Esophagus muscularis mucosa (tissue), 4 donors: ENCODE results near the gene GFER. TPM values are rescaled to one million over a fixed set of nuclear protein-coding genes. Genes with fewer than 3 reads are reported as not detected.

ENCODE experiments used
- DNase-seq: peaks from one replicate; pipeline ENCODE4 v3.0.0-alpha.2; 2017; ENCODE audit errors: extremely low spot score
- H3K27ac ChIP-seq, 4 donors: fragments of 200-600 bp; sonication (generic); replicated peaks in 1 of 4; 1 replicate in 3 of 4; 2 replicates in 1 of 4; pipeline ENCODE4 v1.5.1; 2016 to 2019; ENCODE audit warnings: mild to moderate bottlenecking in 1 of 4
- H3K27me3 ChIP-seq, 4 donors: fragments of 200-600 bp; sonication (generic); one replicate each; pipeline versions ENCODE4 v1.5.1 to v1.6.0; 2016 to 2019
- H3K36me3 ChIP-seq, 4 donors: fragments of 200-600 bp; sonication (generic); one replicate each; pipeline ENCODE4 v1.5.1; 2016 to 2019
- H3K4me1 ChIP-seq, 4 donors: fragments of 200-600 bp; sonication (generic); one replicate each; pipeline ENCODE4 v1.5.1; 2016 to 2019
- H3K4me3 ChIP-seq, 4 donors: fragments of 200-600 bp; sonication (generic); 1 replicate in 2 of 4; 2 replicates in 2 of 4; pipeline ENCODE4 v1.5.1; 2016 to 2019; ENCODE audit warnings: mild to moderate bottlenecking in 4 of 4, moderate library complexity in 1 of 4
- H3K9me3 ChIP-seq, 4 donors: fragments of 200-600 bp; sonication (generic); 1 replicate in 3 of 4; 2 replicates in 1 of 4; pipeline ENCODE4 v1.5.1; 2016 to 2019
- EP300 ChIP-seq: sonication (generic); formaldehyde crosslinking; IDR thresholded peaks from one replicate; pipeline ENCODE4 v1.6.1; 2017; ENCODE audit warnings: antibody characterized with exemption
- POLR2A ChIP-seq: fragments of 450-650 bp; IDR thresholded peaks from one replicate; pipeline ENCODE4 v1.6.1; 2017; ENCODE audit warnings: antibody characterized with exemption, moderate library complexity, mild to moderate bottlenecking, low read depth
- POLR2AphosphoS5 ChIP-seq, 2 donors: sonication (generic); formaldehyde crosslinking; IDR thresholded peaks; one replicate each; pipeline ENCODE4 v1.6.1; 2017; ENCODE audit warnings: antibody characterized with exemption in 2 of 2
- WGBS: methylation state at CpG from one replicate; pipeline ENCODE4 v1.1.5; 2018; 5-methylcytosine and 5-hydroxymethylcytosine counted together
- intact Hi-C: fragments of 100-400 bp; cut with DNase I; formaldehyde crosslinking; loops from one replicate; pipeline ENCODE4 v1.15.1; 2023
- total RNA-seq, 4 donors: library from RNA; depleted of rRNA; stranded (reverse); fragments of >200 nt; gene quantifications; one replicate each; pipeline versions ENCODE4 v1.1.0 to v1.2.1, GENCODE V29; 2016
- TF ChIP-seq, protein P1 (sequence below), 3 experiments: fragments of 200-600 bp in 2 of 3; fragments of 450-650 bp in 1 of 3; sonication (generic) in 2 of 3; IDR thresholded peaks; one replicate each; pipeline ENCODE4 v1.5.1; 2017 to 2019; ENCODE audit warnings: antibody characterized with exemption in 3 of 3, mild to moderate bottlenecking in 2 of 3, moderate library complexity in 1 of 3

Gene GFER
- total RNA-seq, 4 donors from 2014 or later = 14.1 to 38.5 (median 23.7) TPM

DNA sequence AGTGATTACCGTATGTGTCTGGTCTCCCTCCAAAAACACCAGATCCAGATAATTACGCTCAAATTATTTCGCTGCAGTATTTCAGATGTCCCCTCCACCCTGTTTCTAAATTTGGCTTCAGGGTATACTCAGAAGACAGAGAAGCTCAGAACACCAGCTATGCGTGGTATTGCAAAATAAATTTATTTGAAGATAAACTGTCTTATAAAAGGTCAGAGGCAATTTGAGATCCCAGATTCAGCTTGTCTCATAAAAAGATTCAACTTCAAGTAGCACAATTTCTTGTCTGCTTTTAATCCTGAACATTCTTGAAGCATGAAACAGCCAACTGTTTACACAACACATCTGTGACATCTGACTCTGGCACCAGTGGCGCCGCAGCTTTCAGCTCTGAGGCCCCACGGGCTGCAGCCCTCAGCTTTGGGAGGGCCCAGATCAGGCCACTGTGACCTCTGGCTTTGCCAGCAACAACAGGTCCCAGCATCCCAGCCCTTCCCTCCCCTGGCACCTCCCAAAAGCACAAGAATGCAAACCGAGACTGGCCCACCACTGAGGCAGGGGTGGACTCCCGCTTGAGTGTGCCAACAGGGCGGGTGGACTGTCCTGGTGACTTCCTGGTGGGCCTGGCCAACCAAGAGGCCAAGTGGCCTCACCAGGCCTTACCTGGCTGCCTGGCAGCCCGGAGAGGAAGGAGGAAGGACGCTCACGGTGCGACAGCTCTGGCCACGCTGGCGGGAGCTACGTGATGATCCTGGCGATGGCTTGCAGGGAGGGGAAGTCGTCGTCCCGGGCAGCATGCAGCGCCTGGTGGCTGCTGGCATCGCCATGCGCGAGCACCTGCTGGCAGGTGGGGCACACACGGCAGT is 13.7 kb downstream of the GFER start:
- H3K27me3 ChIP-seq = peaks cover 0 to 4% (median 0%) of the 10 kb centered on the region in 4 donors
- H3K36me3 ChIP-seq = peaks cover 50 to 67% (median 59%) of the 10 kb centered on the region in 4 donors
- no peak for DNase-seq
- TF ChIP-seq POLR2A = no peak
- TF ChIP-seq POLR2AphosphoS5 (IDR thresholded peaks at IDR 0.05) = no peak
- TF ChIP-seq, protein P1, sequence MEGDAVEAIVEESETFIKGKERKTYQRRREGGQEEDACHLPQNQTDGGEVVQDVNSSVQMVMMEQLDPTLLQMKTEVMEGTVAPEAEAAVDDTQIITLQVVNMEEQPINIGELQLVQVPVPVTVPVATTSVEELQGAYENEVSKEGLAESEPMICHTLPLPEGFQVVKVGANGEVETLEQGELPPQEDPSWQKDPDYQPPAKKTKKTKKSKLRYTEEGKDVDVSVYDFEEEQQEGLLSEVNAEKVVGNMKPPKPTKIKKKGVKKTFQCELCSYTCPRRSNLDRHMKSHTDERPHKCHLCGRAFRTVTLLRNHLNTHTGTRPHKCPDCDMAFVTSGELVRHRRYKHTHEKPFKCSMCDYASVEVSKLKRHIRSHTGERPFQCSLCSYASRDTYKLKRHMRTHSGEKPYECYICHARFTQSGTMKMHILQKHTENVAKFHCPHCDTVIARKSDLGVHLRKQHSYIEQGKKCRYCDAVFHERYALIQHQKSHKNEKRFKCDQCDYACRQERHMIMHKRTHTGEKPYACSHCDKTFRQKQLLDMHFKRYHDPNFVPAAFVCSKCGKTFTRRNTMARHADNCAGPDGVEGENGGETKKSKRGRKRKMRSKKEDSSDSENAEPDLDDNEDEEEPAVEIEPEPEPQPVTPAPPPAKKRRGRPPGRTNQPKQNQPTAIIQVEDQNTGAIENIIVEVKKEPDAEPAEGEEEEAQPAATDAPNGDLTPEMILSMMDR (IDR thresholded peaks at IDR 0.05) = no peak
- no peak for TF ChIP-seq EP300
- H3K4me3 ChIP-seq = no peak overlapping the region
- H3K4me1 ChIP-seq = peaks cover 0 to 22% (median 7%) of the 10 kb centered on the region in 4 donors
- H3K27ac ChIP-seq = peak overlapping the region in 2 of 4 donors; percentile 52 to 63
- WGBS = 82% methylated on average over 19 of the region's 26 CpGs
- no peaks in the 10 kb centered on the region for H3K9me3 ChIP-seq
- intact Hi-C loops = no loop called here

DNA sequence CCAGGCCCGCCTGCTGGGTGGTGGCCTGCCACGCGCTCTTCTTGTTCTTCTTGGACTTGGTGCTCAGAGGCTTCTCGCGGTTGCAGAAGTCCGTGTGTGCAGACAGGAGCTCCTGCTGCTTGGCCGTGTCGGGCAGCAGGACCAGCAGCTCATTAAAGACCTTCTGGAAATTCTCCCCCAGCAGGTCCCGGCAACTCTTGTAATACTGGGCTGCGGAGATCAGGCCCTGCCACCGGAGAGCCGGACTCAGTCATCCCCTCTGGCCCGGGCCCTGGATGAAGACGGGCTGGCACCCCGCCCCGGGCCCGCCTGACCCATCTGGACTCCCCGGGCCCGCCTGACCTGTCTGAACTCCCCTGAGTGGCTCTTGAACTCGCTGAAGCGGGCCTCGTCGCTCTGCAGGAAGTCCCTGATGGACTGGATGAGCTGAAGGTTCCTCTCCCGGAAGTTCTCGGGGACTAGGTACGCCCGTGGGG is 14.4 kb downstream of the GFER start:
- intact Hi-C loops = no loop called here
- Histone ChIP-seq H3K4me1 (peaks cover under 1 to 22% (median 6%) of the 10 kb centered on the region in 4 donors), H3K4me3 (no peak overlapping the region), H3K9me3 (no peaks in the 10 kb centered on the region), H3K36me3 (peaks cover 57 to 74% (median 65%) of the 10 kb centered on the region in 4 donors), H3K27me3 (no peaks in the 10 kb centered on the region), H3K27ac (peak overlapping the region in 2 of 4 donors; percentile 48 to 63)
- no peak for DNase-seq
- TF ChIP-seq POLR2A (no peak), POLR2AphosphoS5 (IDR thresholded peaks at IDR 0.05) (no peak), EP300 (no peak)
- TF ChIP-seq, protein P1 (IDR thresholded peaks at IDR 0.05) = no peak
- WGBS = 83% methylated on average over 17 of the region's 27 CpGs

DNA sequence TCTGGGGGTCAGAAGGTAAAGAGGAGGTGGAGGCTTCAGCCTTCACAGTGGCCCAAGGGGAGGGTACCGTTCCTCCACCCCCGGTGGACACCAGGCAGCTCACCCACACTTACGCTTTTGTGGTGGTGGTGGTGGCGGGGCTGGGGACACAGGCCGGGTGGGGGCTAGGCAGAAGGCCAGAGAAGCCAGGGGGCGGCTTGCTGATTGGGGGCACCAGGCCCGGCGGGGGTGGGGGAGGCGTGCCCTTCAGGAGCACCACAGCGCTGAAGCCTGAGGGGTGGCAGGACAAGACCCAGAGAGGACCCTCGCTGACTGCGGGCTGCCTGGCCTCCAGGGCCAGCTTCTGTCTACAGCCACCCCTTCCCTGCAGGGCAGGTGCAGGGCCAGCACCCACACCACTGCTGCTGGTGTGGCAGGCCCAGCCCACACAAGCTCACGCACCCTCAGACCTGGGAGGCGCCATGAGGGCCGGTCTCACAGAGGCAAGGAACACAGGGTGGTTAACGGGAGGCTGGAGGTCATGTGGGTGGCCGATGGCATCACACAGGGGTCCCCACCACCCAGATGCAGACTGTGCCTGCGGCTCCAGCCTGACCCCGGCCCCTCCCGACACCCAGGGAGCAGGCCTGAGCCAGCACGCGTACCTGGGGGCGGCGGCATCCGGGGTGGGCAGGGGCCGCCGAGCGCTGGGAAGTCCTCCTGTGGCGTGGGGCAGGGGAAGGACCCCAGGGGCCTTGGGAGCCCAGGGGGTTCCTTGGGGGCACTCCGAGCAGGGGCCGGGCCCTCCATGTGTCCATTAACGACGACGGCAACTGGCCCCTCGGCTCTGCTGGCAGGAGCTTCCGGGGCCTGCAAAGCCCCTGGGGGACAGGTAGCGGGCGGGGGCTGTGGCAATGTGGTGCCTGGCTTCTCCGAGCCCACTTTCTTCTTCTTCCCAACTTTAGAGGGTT is 15.1 kb downstream of the GFER start:
- H3K4me3 ChIP-seq = no peak overlapping the region
- TF ChIP-seq, protein P1 (IDR thresholded peaks at IDR 0.05) = no peak
- TF ChIP-seq POLR2AphosphoS5 (IDR thresholded peaks at IDR 0.05) (no peak), EP300 (no peak), POLR2A (no peak)
- 82% methylated on average over 18 of the region's 39 CpGs for WGBS
- intact Hi-C loops = no loop called here
- DNase-seq = no peak
- H3K4me1 ChIP-seq = peaks cover 8 to 29% (median 13%) of the 10 kb centered on the region in 4 donors
- no peak overlapping the region for H3K27ac ChIP-seq
- no peaks in the 10 kb centered on the region for H3K9me3 ChIP-seq
- H3K36me3 ChIP-seq = peaks cover 58 to 77% (median 67%) of the 10 kb centered on the region in 4 donors
- no peaks in the 10 kb centered on the region for H3K27me3 ChIP-seq

DNA sequence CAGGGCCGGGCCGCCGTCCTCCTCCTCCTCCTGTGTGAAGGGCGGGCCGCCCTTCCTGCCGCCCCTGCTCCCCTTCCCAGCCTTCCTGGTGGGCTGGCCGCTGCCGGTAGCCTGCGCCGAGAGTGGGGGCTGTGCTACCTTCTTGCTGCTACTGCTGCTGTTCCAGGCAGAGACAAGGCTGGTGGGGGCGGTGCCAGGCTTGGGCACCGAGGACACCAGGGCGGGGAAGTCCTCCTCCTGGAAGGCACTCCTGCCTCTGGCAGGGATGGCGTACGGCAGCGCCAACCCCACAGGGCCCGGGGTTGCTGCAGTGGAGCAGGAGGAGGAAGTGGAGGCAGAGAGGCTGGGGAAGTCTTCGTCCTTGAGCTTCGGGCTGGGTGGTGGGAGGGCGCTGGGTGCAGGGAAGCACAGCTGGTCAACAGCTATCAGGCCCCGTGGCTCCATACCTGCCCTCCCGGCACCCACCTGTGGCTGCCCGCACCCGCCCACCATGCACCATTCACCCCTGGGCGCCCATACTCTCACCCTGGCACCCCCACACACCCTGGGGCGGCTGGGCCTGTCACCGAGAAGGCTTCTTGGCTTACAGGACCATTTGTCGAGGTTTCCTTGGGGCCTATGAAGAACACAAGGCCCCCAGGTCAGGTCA is 16.0 kb downstream of the GFER start:
- intact Hi-C loops = no loop called here
- Histone ChIP-seq H3K4me1 (peaks cover 16 to 38% (median 22%) of the 10 kb centered on the region in 4 donors), H3K27ac (no peak overlapping the region), H3K9me3 (no peaks in the 10 kb centered on the region), H3K27me3 (no peaks in the 10 kb centered on the region), H3K36me3 (peaks cover 58 to 77% (median 69%) of the 10 kb centered on the region in 4 donors), H3K4me3 (no peak overlapping the region)
- DNase-seq = no peak
- WGBS = 90% methylated on average over 15 of the region's 28 CpGs
- TF ChIP-seq EP300 = no peak
- TF ChIP-seq POLR2AphosphoS5 (IDR thresholded peaks at IDR 0.05) = no peak
- no peak for TF ChIP-seq POLR2A
- TF ChIP-seq, protein P1 (IDR thresholded peaks at IDR 0.05) = no peak
